Prostate gland (tissue), 2 donors: Measurements from ENCODE around the gene RNF220. TPM values are rescaled to one million over a fixed set of nuclear protein-coding genes. Genes with fewer than 3 reads are reported as not detected.

Experiments used
- DNase-seq: peaks from one replicate; pipeline ENCODE4 v3.0.0-alpha.2; 2019; ENCODE audit warnings: low spot score
- H3K27ac ChIP-seq, 2 donors: fragments of 200-600 bp; sonication (generic); 2 replicates each; pipeline ENCODE4 v1.5.1; 2017 to 2019
- H3K27me3 ChIP-seq: fragments of 200-600 bp; sonication (generic); replicated peaks from 2 replicates; pipeline ENCODE4 v1.5.1; 2019; ENCODE audit not compliant: insufficient read depth
- H3K36me3 ChIP-seq, 2 donors: fragments of 200-600 bp; sonication (generic); 1 replicate in 1 of 2; 2 replicates in 1 of 2; pipeline versions ENCODE4 v1.5.1 to v1.8.1; 2017 to 2019
- H3K4me1 ChIP-seq: fragments of 200-600 bp; sonication (generic); replicated peaks from 2 replicates; pipeline ENCODE4 v1.5.1; 2019
- H3K4me3 ChIP-seq, 2 donors: fragments of 200-600 bp; sonication (generic); 2 replicates each; pipeline ENCODE4 v1.5.1; 2017 to 2019
- H3K9me3 ChIP-seq: fragments of 200-600 bp; sonication (generic); 2 replicates; pipeline ENCODE4 v1.5.1; 2017
- CTCF ChIP-seq, 4 experiments: fragments of 200-600 bp in 2 of 4; fragments of 450-650 bp in 2 of 4; sonication (generic) in 2 of 4; IDR thresholded peaks; 1 replicate in 3 of 4; 2 replicates in 1 of 4; pipeline ENCODE4 v1.5.1; 2016 to 2019; ENCODE audit warnings: antibody characterized with exemption in 4 of 4, mild to moderate bottlenecking in 2 of 4, moderate library complexity in 2 of 4
- POLR2A ChIP-seq: fragments of 450-650 bp; IDR thresholded peaks from one replicate; pipeline ENCODE4 v1.6.1; 2016; ENCODE audit warnings: antibody characterized with exemption, mild to moderate bottlenecking
- POLR2AphosphoS5 ChIP-seq: sonication (generic); formaldehyde crosslinking; IDR thresholded peaks from one replicate; pipeline ENCODE4 v1.6.1; 2017; ENCODE audit warnings: antibody characterized with exemption
- WGBS: methylation state at CpG from one replicate; pipeline ENCODE4 v1.1.5; 2018; 5-methylcytosine and 5-hydroxymethylcytosine counted together
- intact Hi-C: fragments of 100-400 bp; cut with DNase I; formaldehyde crosslinking; loops from one replicate; pipeline ENCODE4 v1.14.2; 2022
- total RNA-seq, 2 donors: library from RNA; depleted of rRNA; stranded (reverse); fragments of >200 nt; gene quantifications; one replicate each; pipeline ENCODE4 v1.1.0, GENCODE V29; 2016

RNF220 gene
- total RNA-seq, 2 donors from 2014 or later, result 116 to 147 TPM

DNA sequence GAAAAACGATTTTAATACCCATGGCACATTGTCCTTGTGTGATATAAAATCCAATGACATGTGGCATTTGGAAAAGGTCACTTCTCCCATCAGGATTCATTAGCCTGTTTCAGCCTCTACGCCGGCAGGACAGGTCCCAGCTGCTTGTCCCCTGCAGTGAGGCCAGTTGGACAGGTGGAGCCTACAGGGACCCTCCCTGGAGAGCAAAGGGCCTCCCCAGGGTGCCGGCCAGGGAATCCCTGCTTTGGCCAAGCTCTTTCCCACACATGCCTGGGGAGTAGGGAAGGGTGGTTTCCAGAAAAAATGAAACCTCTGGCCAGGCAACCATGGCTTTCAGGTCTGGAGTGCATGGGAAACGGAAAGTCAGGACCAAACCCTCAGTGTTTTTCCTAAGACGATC is 176.2 kb downstream of the RNF220 start:
- no peak for TF ChIP-seq POLR2A
- no peak for TF ChIP-seq POLR2AphosphoS5
- TF ChIP-seq CTCF (IDR thresholded peaks at IDR 0.05), result no peak
- Histone ChIP-seq H3K4me1 (peaks cover 5% of the 10 kb centered on the region), H3K27ac (no peak overlapping the region), H3K9me3 (no peaks in the 10 kb centered on the region), H3K27me3 (no peaks in the 10 kb centered on the region), H3K4me3 (no peak overlapping the region), H3K36me3 (no peaks in the 10 kb centered on the region)
- intact Hi-C loops, result no loop called here
- 91% methylated on average over 6 of the region's 6 CpGs for WGBS
- no peak for DNase-seq

DNA sequence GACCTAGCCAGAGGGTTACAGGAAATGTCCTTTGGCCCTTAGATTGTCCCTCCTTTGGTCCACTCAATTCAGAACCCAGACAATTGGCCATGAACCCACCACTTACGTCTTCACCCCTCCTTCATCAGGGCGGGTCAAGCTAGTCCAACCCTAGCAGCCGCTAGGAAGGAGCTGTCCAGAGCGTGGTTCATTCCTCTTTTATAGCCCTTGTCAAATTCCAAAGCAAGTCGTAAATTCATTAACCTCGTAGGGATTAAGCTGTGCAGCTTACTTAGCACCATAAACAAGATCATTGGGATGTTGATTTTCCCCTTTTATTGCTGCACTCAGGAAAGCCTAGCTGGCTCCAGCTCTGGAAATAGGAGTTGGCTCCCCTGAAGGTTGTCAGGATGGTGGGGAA is 179.1 kb downstream of the RNF220 start:
- WGBS, result 8% methylated on average over 6 of the region's 6 CpGs
- Histone ChIP-seq H3K4me1 (peaks cover 5% of the 10 kb centered on the region), H3K27ac (no peak overlapping the region), H3K27me3 (no peaks in the 10 kb centered on the region), H3K9me3 (no peaks in the 10 kb centered on the region), H3K36me3 (no peaks in the 10 kb centered on the region), H3K4me3 (no peak overlapping the region)
- intact Hi-C loops, result no loop called here
- TF ChIP-seq POLR2AphosphoS5, result peak; percentile 78
- no peak for TF ChIP-seq CTCF (IDR thresholded peaks at IDR 0.05)
- peak; percentile 8 for DNase-seq

DNA sequence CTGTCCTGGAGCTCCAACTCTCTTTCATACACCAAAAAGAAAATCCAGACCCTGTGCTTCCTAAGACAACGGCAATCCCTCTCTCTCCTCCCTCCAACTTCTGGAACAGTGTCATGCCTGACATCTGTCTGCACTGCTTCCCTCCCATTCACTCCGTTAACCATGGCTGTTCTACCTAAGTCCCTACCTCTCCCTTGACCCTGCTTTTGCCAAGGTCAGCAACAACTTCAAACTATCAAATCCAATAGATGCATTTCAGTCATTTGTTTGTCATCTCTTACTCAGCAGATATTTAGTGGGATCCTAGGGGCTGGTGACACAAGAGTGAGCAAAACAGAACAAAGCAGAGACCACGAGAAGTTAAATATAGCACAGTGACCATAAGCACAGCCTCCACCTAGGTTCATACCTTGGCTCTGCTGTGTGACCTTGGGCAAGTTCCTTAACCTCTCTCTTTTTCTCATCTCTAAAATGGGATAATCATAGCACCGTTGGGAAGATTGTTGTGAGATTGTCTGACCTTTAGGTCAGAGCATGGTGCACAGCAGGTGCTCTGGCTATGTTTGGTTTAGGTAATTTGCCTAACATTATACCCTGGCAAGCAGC is 180.4 kb downstream of the RNF220 start:
- Histone ChIP-seq H3K27me3 (no peaks in the 10 kb centered on the region), H3K27ac (no peak overlapping the region), H3K4me3 (no peak overlapping the region), H3K9me3 (no peaks in the 10 kb centered on the region), H3K36me3 (no peaks in the 10 kb centered on the region), H3K4me1 (peaks cover 5% of the 10 kb centered on the region)
- TF ChIP-seq POLR2AphosphoS5, result no peak
- TF ChIP-seq POLR2A, result no peak
- no peak for TF ChIP-seq CTCF (IDR thresholded peaks at IDR 0.05)
- intact Hi-C loops, result no loop called here
- 50% methylated on average over 4 of the region's 4 CpGs for WGBS
- DNase-seq, result no peak

DNA sequence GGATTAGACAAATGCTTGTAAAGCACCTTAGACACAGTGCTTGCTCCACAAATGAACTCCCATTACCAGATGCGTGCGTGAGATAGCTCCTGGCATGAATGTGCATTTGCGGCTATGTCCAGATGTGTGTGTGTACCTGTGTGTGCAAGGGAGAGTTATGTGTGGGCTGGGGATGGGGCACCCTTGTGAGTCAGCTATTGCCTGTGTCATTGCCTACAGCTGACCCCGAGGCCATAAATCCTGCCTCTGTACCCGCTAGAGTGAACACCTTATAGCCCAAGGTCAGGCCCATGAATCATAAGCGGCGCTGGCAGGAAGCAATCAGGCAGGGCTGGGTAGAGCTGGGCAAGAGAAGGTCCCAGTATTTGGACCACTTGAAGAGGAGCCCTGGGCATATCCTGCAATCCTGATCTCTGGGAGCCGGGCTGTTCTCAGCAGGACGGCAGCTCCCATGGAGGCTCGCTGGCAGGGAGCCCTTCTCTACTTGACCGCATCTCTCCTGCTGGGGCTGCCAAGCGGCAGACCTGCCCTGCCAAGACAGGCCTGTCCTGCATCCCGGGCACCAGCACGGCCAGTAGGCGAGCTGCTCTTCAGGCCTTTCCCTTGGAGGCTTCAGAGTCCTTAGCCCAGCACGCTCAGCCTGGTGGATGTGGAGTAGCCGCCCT is 182.9 kb downstream of the RNF220 start:
- Histone ChIP-seq H3K27ac (no peak overlapping the region), H3K4me1 (peaks cover 5% of the 10 kb centered on the region), H3K4me3 (no peak overlapping the region), H3K36me3 (no peaks in the 10 kb centered on the region), H3K9me3 (no peaks in the 10 kb centered on the region), H3K27me3 (no peaks in the 10 kb centered on the region)
- no peak for DNase-seq
- intact Hi-C loops, result no loop called here
- no peak for TF ChIP-seq POLR2A
- TF ChIP-seq POLR2AphosphoS5, result no peak
- no peak for TF ChIP-seq CTCF (IDR thresholded peaks at IDR 0.05)
- 76% methylated on average over 16 of the region's 17 CpGs for WGBS

GRCh38 chr1:44588551-44589210 is 183.6 kb downstream of the RNF220 start:
- no peak for DNase-seq
- intact Hi-C loops, result no loop called here
- no peak overlapping the region for H3K27ac ChIP-seq
- H3K36me3 ChIP-seq, result no peaks in the 10 kb centered on the region
- no peak overlapping the region for H3K4me3 ChIP-seq
- no peaks in the 10 kb centered on the region for H3K9me3 ChIP-seq
- no peak for TF ChIP-seq POLR2AphosphoS5
- TF ChIP-seq CTCF (IDR thresholded peaks at IDR 0.05), result no peak
- no peak for TF ChIP-seq POLR2A
- 92% methylated on average over 3 of the region's 3 CpGs for WGBS
- peaks cover 5% of the 10 kb centered on the region for H3K4me1 ChIP-seq
- H3K27me3 ChIP-seq, result no peaks in the 10 kb centered on the region
